Peyer's patch (tissue), 4 donors: ENCODE data around the gene SMURF2.

Source experiments
- CTCF ChIP-seq, 6 experiments: fragments of 450-650 bp in 4 of 6; fragments of 200-600 bp in 2 of 6; sonication (generic) in 1 of 6; IDR thresholded peaks; one replicate each; pipeline ENCODE4 v1.5.1; 2017 to 2019; ENCODE audit warnings: antibody characterized with exemption in 6 of 6, mild to moderate bottlenecking in 3 of 6, moderate library complexity in 1 of 6
- POLR2A ChIP-seq, 2 donors: fragments of 450-650 bp; IDR thresholded peaks; one replicate each; pipeline ENCODE4 v1.5.1; 2017; ENCODE audit warnings: antibody characterized with exemption in 2 of 2, mild to moderate bottlenecking in 2 of 2, moderate library complexity in 2 of 2

- TF ChIP-seq POLR2A (IDR thresholded peaks at IDR 0.05) (no peak), CTCF (IDR thresholded peaks at IDR 0.05) (no peak)
Measured at GRCh38 chr17:64617125-64617780, 44.9 kb downstream of the SMURF2 start.
